GM19193 (cell line): ENCODE results near the gene TECRL.

Source experiments
- POLR2A ChIP-seq: IDR thresholded peaks from 4 replicates; pipeline ENCODE4 v1.6.1; 2011; ENCODE audit not compliant: insufficient read depth, insufficient read length; ENCODE audit errors: extremely low read depth

TECRL gene

GRCh38 chr4:64409300-64409699, at the start of gene TECRL:
Gene TECRL, minus strand, starts transcription at chr4:64409450. Its CDS starts 99 bp downstream, at chr4:64409351.
- TF ChIP-seq POLR2A = no peak

- TF ChIP-seq POLR2A = no peak
Measured at GRCh38 chr4:64432674-64433073, 23.4 kb upstream of the TECRL start.

- no peak for TF ChIP-seq POLR2A
Measured at GRCh38 chr4:64430933-64431332, 21.7 kb upstream of the TECRL start.

- TF ChIP-seq POLR2A = no peak
Measured at GRCh38 chr4:64417974-64418373, 8.7 kb upstream of the TECRL start.

- TF ChIP-seq POLR2A = no peak
Measured at GRCh38 chr4:64407000-64407399, 2.2 kb downstream of the TECRL start.

- no peak for TF ChIP-seq POLR2A
Measured at GRCh38 chr4:64405761-64406160, 3.5 kb downstream of the TECRL start.

- no peak for TF ChIP-seq POLR2A
Measured at GRCh38 chr4:64402684-64403083, 6.6 kb downstream of the TECRL start.

- no peak for TF ChIP-seq POLR2A
Measured at GRCh38 chr4:64399313-64400109, 9.7 kb downstream of the TECRL start.

GRCh38 chr4:64394469-64394868, 14.8 kb downstream of the TECRL start:
- TF ChIP-seq POLR2A = no peak

- no peak for TF ChIP-seq POLR2A
Measured at GRCh38 chr4:64388252-64388651, 21.0 kb downstream of the TECRL start.

GRCh38 chr4:64385220-64385619, 24.0 kb downstream of the TECRL start:
- TF ChIP-seq POLR2A = no peak

- TF ChIP-seq POLR2A = no peak
Measured at GRCh38 chr4:64384237-64385203, 24.7 kb downstream of the TECRL start.

GRCh38 chr4:64368741-64369140, 40.5 kb downstream of the TECRL start:
- no peak for TF ChIP-seq POLR2A

- no peak for TF ChIP-seq POLR2A
Measured at GRCh38 chr4:64361399-64361740, 47.9 kb downstream of the TECRL start.

- no peak for TF ChIP-seq POLR2A
Measured at GRCh38 chr4:64360664-64361398, 48.4 kb downstream of the TECRL start.
